Measurements from ENCODE around the gene OBI1. TPM values are rescaled to one million over a fixed set of nuclear protein-coding genes. Genes with fewer than 3 reads are reported as not detected.

OBI1 gene
- total and polyA plus RNA-seq, 9 of the 15 experiments (the other 6 are each of a cell fraction or from before 2014, with no cell fraction given), result 8.7 to 18.4 (median 14.2) TPM

GRCh38 chr13:78700121-78700910 lies 41.4 kb upstream of the OBI1 start:
- H3K79me2 ChIP-seq (ENCODE audit: control insufficient read depth, insufficient read depth, low read length), result no peaks in the 10 kb centered on the region
- H3K4me2 ChIP-seq (ENCODE audit: insufficient read depth, low read length), result no peak overlapping the region
- intact Hi-C loops (cut with micrococcal nuclease) (loop anchor here (10.0 kb wide), 1 partner anchor 386 kb away; no protein-coding TSS in a partner anchor), in situ Hi-C loops (cut with MboI) (no loop called here)
- no peak overlapping the region for H3K27ac ChIP-seq (ENCODE audit: extremely low read depth, low read depth, low read length)
- H3K9me3 ChIP-seq (replicated peaks; ENCODE audit: control insufficient read depth, insufficient read depth, low read depth, low read length), result no peaks in the 10 kb centered on the region
- no peaks in the 10 kb centered on the region for H4K20me1 ChIP-seq (replicated peaks; ENCODE audit: control insufficient read depth, insufficient read depth, low read length)
- H3K9ac ChIP-seq (ENCODE audit: insufficient read depth in 1 of 2, low read depth in 2 of 2, low read length in 2 of 2), result no peak overlapping the region
- H3K4me3 ChIP-seq, result no peak overlapping the region
- BruUV-seq (replicated peaks), result no TSS peak
- no peak for DNase-seq (ENCODE audit: extremely low read depth in 1 of 4, low spot score in 3 of 4)
- POLR2A ChIA-PET, result no interaction called here
- no peak for FAIRE-seq
- H3K9me1 ChIP-seq (ENCODE audit: control insufficient read depth, insufficient read depth, low read length), result no peaks in the 10 kb centered on the region
- CTCF ChIA-PET (ENCODE audit: low intra/inter-chr PET ratio), result no interaction called here
- no peaks in the 10 kb centered on the region for H3K36me3 ChIP-seq (ENCODE audit: control insufficient read depth, insufficient read depth, low read length)
- WGBS (ENCODE audit: insufficient coverage, low coverage, missing lambda C conversion rate), result 6% methylated on average over 3 of the region's 3 CpGs
- no peak overlapping the region for H2AFZ ChIP-seq (ENCODE audit: low read depth, low read length)
- no peak for TF ChIP-seq NKRF (IDR thresholded peaks at IDR 0.05; ENCODE audit: borderline replicate concordance)
- TF ChIP-seq NFIC (IDR thresholded peaks at IDR 0.05), result peak; percentile 53; the same call in 1 of the 2 replicates
- no peak for TF ChIP-seq SAP30 (IDR thresholded peaks at IDR 0.05; ENCODE audit: borderline replicate concordance, insufficient read depth, low read depth, low read length, poor library complexity, severe bottlenecking)
- no peak for ATAC-seq
- H3K4me1 ChIP-seq (replicated peaks in 1 of 2; ENCODE audit: control insufficient read depth in 2 of 2, insufficient read depth in 2 of 2, low read length in 2 of 2), result no peaks in the 10 kb centered on the region
- no peaks in the 10 kb centered on the region for H3K27me3 ChIP-seq (ENCODE audit: control insufficient read depth in 2 of 2, insufficient read depth in 2 of 2, low read length in 2 of 2)

Data from K562 (cell line).